Measurements from ENCODE around the gene EFTUD2. TPM values are rescaled to one million over a fixed set of nuclear protein-coding genes. Genes with fewer than 3 reads are reported as not detected.

EFTUD2 gene
- total RNA-seq, 2 experiments from 2014 or later, result 109 to 112 TPM

DNA sequence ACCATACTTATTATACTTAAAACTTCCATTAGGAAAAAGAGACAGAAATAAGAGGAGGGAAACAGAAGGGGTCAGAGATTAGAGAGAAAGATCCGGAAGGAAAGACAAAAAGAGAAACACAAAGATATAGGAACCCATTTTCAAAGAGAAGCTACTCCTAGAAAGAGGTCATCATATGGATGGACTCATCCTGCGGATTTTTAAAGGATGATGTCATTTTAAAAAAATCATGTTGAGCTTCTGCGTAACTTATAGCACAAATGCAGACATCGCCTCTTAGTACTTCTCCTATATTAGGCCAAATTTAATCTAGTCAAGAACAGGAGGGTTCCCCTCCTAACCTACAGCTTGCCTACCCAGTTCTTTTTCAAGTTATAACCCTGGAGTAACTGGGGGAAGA, 18.1 kb downstream of the EFTUD2 start:
- H3K9me3 Mint-ChIP-seq, result no peaks in the 10 kb centered on the region
- POLR2A ChIA-PET, result interaction anchor here (1.2 kb wide), 1 partner anchor 18 kb away, joined by 3 read pairs; the partner anchor contains the start of gene EFTUD2
- H3K4me1 Mint-ChIP-seq, result peaks cover 2% of the 10 kb centered on the region
- H3K27me3 Mint-ChIP-seq, result no peaks in the 10 kb centered on the region
- H3K4me3 Mint-ChIP-seq, result no peak overlapping the region
- no peak overlapping the region for H3K27ac Mint-ChIP-seq
- ATAC-seq (ENCODE audit: low read depth), result no peak
- no peak for DNase-seq
- peaks cover 32% of the 10 kb centered on the region for H3K36me3 Mint-ChIP-seq

DNA sequence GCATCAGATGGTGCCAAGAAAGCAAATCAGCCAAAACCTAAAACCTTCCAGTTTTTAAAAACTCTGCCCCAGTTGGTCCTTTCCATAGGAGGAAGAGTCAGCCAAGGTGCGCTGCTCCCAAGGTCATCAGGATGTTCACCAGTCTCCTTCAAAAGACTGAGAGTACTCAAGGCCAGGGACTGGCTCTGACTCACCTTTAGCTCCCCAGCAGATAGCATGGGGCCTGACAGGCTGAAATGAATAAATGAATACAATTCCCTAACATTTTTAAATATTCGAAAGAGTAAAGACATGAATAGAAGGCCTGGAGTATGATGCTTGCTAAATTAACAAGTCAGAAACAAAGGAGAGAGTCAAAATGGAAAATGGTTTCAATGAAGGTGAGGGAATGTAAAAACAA, 19.2 kb downstream of the EFTUD2 start:
- DNase-seq (no peak), ATAC-seq (ENCODE audit: low read depth) (no peak)
- Mint-ChIP-seq H3K4me3 (no peak overlapping the region), H3K27ac (no peak overlapping the region), H3K4me1 (peaks cover 2% of the 10 kb centered on the region), H3K36me3 (peaks cover 31% of the 10 kb centered on the region), H3K9me3 (no peaks in the 10 kb centered on the region), H3K27me3 (no peaks in the 10 kb centered on the region)
- POLR2A ChIA-PET, result interaction anchor here (1.2 kb wide), 1 partner anchor 19 kb away, joined by 3 read pairs; the partner anchor contains the start of gene EFTUD2

DNA sequence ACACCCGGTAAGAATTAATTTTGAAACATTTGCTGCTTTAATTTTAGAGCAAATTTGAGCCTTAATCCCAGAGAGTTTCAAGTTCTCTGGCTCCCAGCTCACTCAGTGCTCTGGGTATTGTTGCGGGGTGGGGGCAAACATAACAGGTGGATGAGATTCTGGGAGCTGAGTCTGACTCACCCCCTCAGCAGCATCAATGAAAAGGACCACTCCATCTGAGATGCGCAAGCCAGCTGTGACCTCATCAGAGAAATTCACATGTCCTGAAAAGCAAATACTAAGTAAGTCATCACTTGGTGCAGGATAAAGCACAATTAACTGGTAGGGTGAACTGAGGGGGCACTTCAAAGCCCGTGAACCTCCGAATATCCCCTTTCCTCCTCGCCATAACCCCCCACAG, 19.9 kb downstream of the EFTUD2 start:
- Mint-ChIP-seq H3K4me3 (no peak overlapping the region), H3K4me1 (peaks cover 2% of the 10 kb centered on the region), H3K27me3 (no peaks in the 10 kb centered on the region), H3K36me3 (peaks cover 29% of the 10 kb centered on the region), H3K27ac (no peak overlapping the region), H3K9me3 (no peaks in the 10 kb centered on the region)
- POLR2A ChIA-PET, result interaction anchor here (0.6 kb wide), 1 partner anchor 65 kb away, joined by 4 read pairs; no protein-coding TSS in a partner anchor
- no peak for ATAC-seq (ENCODE audit: low read depth)
- DNase-seq, result no peak

DNA sequence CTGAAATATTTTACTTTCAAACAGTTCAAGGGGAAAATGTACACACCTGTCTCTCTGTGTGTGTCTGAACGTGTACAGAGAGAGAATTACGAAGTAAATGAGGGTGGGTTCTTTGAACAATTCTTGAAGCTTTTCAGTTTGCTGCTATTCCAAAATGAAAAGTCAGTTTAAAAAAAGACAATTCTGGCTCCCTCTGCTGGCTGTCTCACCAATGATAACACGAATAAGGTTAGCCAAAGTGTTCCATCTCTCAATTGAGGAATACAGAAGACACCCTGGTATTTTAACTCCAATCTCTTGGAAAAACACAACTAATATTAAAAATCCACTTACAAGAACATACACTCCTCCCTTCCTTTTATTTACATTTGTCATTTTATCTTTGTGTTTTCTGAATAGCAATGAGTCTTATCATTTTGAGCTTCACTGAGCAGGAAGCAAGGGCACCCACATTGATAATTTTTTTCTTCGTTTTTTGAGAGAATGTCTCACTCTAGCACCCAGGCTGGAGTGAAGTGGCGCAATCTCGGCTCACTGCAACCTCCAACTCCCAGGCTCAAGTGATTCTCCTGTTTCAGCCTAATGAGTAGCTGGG, 20.5 kb downstream of the EFTUD2 start:
- POLR2A ChIA-PET, result interaction anchor here (0.6 to 0.9 kb wide), 2 partner anchors 9 to 66 kb away, joined by 3 to 4 read pairs; no protein-coding TSS in a partner anchor
- ATAC-seq (ENCODE audit: low read depth) (no peak), DNase-seq (no peak)
- H3K9me3 Mint-ChIP-seq, result no peaks in the 10 kb centered on the region
- H3K27me3 Mint-ChIP-seq, result no peaks in the 10 kb centered on the region
- H3K27ac Mint-ChIP-seq, result no peak overlapping the region
- H3K4me3 Mint-ChIP-seq, result no peak overlapping the region
- H3K36me3 Mint-ChIP-seq, result peaks cover 28% of the 10 kb centered on the region
- H3K4me1 Mint-ChIP-seq, result peaks cover 2% of the 10 kb centered on the region

DNA sequence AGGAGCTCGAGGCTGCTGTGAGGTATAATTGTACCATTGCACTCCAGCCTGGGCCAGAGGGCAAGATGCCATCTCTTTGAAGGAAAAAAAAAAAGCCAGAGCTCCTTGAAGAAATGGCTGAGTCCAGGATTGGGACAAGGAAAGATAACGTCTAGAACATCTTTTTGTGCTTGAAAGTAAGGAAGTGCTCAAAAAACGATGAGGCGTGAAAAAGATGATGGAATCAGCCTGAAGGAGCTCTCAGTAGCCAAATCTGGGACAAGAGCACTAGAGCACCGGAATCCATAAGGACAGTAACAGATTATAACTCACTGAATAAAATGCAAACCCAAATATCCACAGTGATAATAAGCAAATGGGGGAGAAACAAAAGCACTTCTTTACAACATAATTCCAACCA, 22.1 kb downstream of the EFTUD2 start:
- DNase-seq (no peak), ATAC-seq (ENCODE audit: low read depth) (no peak)
- Mint-ChIP-seq H3K4me1 (peaks cover 2% of the 10 kb centered on the region), H3K9me3 (no peaks in the 10 kb centered on the region), H3K4me3 (no peak overlapping the region), H3K27ac (no peak overlapping the region), H3K27me3 (no peaks in the 10 kb centered on the region), H3K36me3 (peaks cover 21% of the 10 kb centered on the region)
- POLR2A ChIA-PET, result no interaction called here

DNA sequence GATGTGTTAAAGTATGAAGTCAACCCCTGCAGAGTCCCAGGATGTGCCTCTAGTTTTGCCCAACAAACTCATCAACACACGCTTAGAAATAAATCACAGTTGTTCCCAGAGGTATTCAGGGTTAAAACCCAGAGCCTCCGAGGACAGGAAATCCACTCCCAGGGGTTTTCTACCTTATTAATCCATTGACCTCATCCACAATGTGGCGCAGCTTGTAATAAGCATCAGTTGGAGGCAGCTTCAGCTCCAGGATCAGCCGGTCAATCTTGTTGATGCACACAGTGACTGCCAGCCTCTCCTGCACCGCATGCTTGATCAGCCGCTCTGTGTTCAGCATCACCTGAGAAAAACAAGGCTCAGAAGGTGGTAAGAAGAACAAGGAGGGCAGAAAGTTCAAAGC, 23.5 kb downstream of the EFTUD2 start:
- Mint-ChIP-seq H3K27ac (no peak overlapping the region), H3K36me3 (peaks cover 23% of the 10 kb centered on the region), H3K9me3 (no peaks in the 10 kb centered on the region), H3K27me3 (no peaks in the 10 kb centered on the region), H3K4me1 (peaks cover 2% of the 10 kb centered on the region), H3K4me3 (no peak overlapping the region)
- DNase-seq (no peak), ATAC-seq (ENCODE audit: low read depth) (no peak)
- POLR2A ChIA-PET, result no interaction called here

DNA sequence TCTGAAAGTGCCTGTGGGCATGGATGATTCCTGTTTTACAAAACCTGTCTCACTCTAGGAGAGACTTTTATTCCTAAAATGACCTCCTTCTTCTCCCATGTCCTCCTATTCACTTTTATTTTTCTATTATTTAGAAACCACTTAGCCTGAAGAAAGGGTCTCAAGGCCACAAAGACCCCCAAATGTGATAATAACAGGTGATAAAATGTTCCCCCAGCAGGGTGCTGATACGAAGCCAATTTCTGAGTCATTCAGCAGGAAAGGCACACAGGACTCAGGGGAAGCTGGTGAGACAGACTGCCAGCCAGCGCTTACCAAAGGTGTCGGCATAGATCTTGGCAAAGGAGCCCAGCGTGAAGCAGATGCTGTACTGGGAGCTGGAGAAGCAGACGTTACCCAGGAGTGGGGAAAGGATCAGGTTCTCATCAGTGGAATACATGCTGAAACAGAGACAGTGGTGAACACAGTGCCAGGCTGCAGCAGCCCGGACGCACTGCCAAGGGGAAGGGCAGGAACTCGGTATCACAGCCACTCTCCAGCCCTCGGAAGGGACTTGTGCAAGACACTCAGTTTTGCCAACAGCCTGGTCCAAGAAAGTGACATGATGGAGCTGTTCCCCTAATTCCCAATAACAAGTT, 27.0 kb downstream of the EFTUD2 start:
- H3K4me1 Mint-ChIP-seq, result no peaks in the 10 kb centered on the region
- H3K27me3 Mint-ChIP-seq, result no peaks in the 10 kb centered on the region
- H3K27ac Mint-ChIP-seq, result no peak overlapping the region
- ATAC-seq (ENCODE audit: low read depth) (no peak), DNase-seq (no peak)
- H3K36me3 Mint-ChIP-seq, result peaks cover 14% of the 10 kb centered on the region
- no peak overlapping the region for H3K4me3 Mint-ChIP-seq
- POLR2A ChIA-PET, result interaction anchor here (0.5 kb wide), 1 partner anchor 20 kb away, joined by 3 read pairs; no protein-coding TSS in a partner anchor
- no peaks in the 10 kb centered on the region for H3K9me3 Mint-ChIP-seq

DNA sequence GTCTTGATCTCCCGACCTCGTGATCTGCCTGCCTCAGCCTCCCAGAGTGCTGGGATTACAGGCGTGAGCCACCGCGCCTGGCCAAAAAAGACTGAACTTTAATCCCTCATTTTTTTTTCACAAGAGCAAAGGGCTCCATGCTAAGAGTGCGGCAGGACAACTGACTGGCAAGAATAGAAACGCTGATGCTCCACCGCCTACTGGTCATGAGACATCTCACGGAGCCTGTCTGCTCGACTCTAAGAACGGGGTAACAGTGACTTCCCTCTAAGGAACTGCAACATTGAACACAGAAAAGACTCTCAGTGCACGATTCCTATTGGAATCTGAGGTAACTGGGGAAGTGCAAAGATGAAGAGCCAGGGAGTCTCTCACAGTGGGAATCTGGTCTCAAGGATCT, 27.7 kb downstream of the EFTUD2 start:
- H3K4me1 Mint-ChIP-seq, result no peaks in the 10 kb centered on the region
- POLR2A ChIA-PET, result no interaction called here
- H3K36me3 Mint-ChIP-seq, result peaks cover 11% of the 10 kb centered on the region
- ATAC-seq (ENCODE audit: low read depth), result no peak
- no peak overlapping the region for H3K4me3 Mint-ChIP-seq
- no peak for DNase-seq
- no peak overlapping the region for H3K27ac Mint-ChIP-seq
- H3K27me3 Mint-ChIP-seq, result no peaks in the 10 kb centered on the region
- no peaks in the 10 kb centered on the region for H3K9me3 Mint-ChIP-seq

DNA sequence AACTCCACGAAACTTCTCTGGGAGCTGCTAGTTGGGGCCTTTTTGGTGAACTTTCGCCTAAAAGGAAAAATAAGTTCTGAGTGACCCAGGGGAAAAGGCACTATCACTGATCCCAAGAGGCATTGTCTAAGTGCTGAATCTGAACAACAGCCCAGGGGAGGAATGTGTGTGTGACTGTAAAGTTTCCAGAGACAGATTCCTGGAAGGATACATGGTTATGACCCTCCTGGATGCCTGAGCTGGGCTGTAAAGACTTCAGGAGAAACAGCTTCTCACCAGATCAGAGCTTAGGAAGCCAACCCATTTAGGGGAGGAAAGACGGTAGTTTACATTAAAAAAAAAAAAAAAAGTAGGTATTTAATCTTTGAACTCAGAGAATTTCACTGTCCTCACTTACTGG, 31.4 kb downstream of the EFTUD2 start:
- POLR2A ChIA-PET, result no interaction called here
- H3K4me1 Mint-ChIP-seq, result no peaks in the 10 kb centered on the region
- H3K36me3 Mint-ChIP-seq, result peaks cover 12% of the 10 kb centered on the region
- ATAC-seq (ENCODE audit: low read depth) (no peak), DNase-seq (no peak)
- H3K4me3 Mint-ChIP-seq, result no peak overlapping the region
- no peak overlapping the region for H3K27ac Mint-ChIP-seq
- no peaks in the 10 kb centered on the region for H3K27me3 Mint-ChIP-seq
- H3K9me3 Mint-ChIP-seq, result no peaks in the 10 kb centered on the region

DNA sequence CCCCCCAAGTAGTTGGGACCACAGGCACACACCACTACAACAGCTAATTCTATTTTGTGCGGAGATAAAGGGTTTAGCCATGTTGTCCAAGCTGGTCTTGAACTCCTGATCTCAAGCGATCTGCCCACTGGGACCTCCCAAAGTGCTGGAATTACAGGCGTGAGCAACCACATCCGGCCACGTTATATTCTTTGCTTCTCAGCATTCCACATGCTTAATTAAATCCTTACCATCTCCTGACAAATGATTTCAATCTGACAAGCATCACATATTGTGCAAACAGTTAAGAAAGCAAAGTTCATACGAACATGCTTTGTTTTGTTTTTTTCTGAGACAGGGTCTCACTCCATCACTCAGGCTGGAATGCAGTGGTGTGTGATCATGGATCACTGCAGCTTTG, 33.3 kb downstream of the EFTUD2 start:
- Mint-ChIP-seq H3K4me3 (no peak overlapping the region), H3K36me3 (peaks cover 7% of the 10 kb centered on the region), H3K27ac (no peak overlapping the region)

DNA sequence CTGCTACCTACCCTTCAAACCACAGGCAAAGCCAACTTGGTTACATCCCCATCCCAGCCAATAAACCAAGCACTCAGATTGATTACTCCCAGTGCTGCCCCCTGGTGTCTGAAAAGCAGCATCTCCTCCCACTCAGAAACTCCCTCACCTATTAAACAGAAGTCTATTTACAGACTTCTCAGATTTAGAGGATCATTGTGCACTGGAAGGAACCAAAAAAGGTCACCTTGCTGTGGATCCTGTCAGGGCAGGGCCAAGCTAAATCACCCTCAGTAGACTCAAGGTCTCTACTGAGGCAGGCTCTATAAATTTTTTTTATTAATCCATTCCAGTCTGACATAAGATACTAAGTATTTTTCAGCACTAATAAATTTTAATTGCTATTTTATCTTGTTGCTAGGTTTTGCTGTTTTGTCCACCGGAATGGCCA, 34.0 kb downstream of the EFTUD2 start:
- Mint-ChIP-seq H3K4me1 (no peaks in the 10 kb centered on the region), H3K27ac (no peak overlapping the region), H3K4me3 (no peak overlapping the region), H3K36me3 (peaks cover 7% of the 10 kb centered on the region), H3K9me3 (no peaks in the 10 kb centered on the region), H3K27me3 (no peaks in the 10 kb centered on the region)
- POLR2A ChIA-PET, result no interaction called here
- ATAC-seq (ENCODE audit: low read depth) (peak; percentile 42), DNase-seq (peak; percentile 39)

More for the DNA sequence above, 33.3 kb downstream of the EFTUD2 start:
- no peak for DNase-seq
- H3K9me3 Mint-ChIP-seq, result no peaks in the 10 kb centered on the region
- ATAC-seq (ENCODE audit: low read depth), result no peak
- POLR2A ChIA-PET, result no interaction called here
- H3K27me3 Mint-ChIP-seq, result no peaks in the 10 kb centered on the region
- no peaks in the 10 kb centered on the region for H3K4me1 Mint-ChIP-seq

DNA sequence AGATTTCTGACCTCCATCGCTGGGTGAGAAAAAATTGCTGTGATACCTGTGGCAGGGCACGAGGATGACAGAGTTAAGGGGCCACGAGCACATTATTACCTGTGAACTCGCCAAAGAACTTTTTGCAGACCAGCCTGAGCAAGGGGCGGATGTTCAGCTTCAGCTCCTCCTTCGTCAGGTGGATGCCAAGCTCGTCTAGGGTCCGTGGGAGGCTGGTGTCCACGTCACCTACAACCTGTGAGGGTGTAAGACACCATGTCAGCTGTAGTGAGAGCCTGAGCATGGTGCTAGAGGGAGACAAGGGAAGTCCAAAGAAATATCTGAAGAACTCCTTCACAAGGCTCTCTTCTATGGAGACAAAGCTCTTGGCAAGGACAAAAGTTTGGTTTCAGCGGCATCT, 34.4 kb downstream of the EFTUD2 start:
- H3K27me3 Mint-ChIP-seq, result no peaks in the 10 kb centered on the region
- no peaks in the 10 kb centered on the region for H3K9me3 Mint-ChIP-seq
- H3K4me1 Mint-ChIP-seq, result no peaks in the 10 kb centered on the region
- H3K27ac Mint-ChIP-seq, result no peak overlapping the region
- POLR2A ChIA-PET, result interaction anchor here (1.4 kb wide), 1 partner anchor 87 kb away, joined by 3 read pairs; no protein-coding TSS in a partner anchor
- DNase-seq (no peak), ATAC-seq (ENCODE audit: low read depth) (no peak)
- H3K4me3 Mint-ChIP-seq, result no peak overlapping the region
- peaks cover 7% of the 10 kb centered on the region for H3K36me3 Mint-ChIP-seq

DNA sequence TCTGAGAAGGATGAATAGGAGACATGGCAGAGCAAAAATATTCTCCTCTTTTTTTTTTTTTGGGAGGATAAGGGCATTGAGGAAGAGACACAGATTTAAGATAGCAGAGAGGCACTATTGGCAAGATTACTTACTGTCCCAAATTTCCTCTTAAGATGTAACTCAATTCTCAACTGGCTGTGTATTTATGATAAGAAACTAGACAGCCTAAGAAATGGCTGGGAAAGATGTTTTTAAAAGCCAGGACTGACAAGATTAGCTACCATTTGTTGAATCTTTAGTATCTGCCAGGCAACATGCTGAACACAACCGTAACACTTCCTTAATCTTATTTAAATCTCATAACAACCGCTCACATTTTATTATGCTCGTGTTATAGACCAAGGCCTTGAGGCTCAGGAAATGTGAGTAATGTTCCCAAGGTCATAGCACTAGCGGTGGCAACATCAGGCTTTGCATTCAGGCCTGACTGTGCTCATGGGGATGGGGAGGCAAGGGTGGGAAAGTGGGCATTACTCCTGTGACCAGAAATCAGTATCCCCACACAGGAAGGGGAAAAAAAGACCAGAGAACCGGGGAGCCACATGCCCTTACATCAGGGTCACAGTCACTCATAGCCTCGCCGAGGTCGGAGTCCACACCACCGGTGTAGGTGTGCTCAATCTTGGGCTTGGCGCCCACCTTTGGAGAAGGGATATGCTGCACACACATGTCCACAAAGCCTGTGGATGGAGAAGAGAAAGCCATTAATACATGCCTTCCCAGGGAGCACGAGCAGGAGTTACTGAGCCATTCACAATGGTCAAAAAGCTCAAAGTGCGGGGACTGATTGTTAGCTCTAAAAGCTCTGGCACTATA, 36.0 kb downstream of the EFTUD2 start:
- POLR2A ChIA-PET, result interaction anchor here (1.0 to 1.4 kb wide), 2 partner anchors 83 to 86 kb away, joined by 3 read pairs; no protein-coding TSS in a partner anchor
- Mint-ChIP-seq H3K4me1 (no peaks in the 10 kb centered on the region), H3K36me3 (peaks cover 8% of the 10 kb centered on the region), H3K27me3 (no peaks in the 10 kb centered on the region), H3K27ac (no peak overlapping the region), H3K4me3 (no peak overlapping the region), H3K9me3 (no peaks in the 10 kb centered on the region)
- no peak for DNase-seq
- ATAC-seq (ENCODE audit: low read depth), result no peak
